HUES64 (cell line): ENCODE results near the gene SPTAN1.
"Not testable (repeated sequence)": the region's sequence is repeated elsewhere in the genome, so short reads cannot be mapped to it uniquely, and the experiment has no call there.

Source experiments
- H3K27ac ChIP-seq: 2 replicates; pipeline ENCODE4 v1.7.0; 2013; ENCODE audit warnings: low read depth, low read length, inconsistent platforms
- H3K27me3 ChIP-seq: 2 replicates; pipeline ENCODE4 v1.6.1; 2013; ENCODE audit warnings: mild to moderate bottlenecking, low read length; ENCODE audit not compliant: insufficient read depth
- H3K36me3 ChIP-seq: 2 replicates; pipeline ENCODE4 v1.6.1; 2013; ENCODE audit warnings: mild to moderate bottlenecking, low read length; ENCODE audit not compliant: insufficient read depth
- H3K4me1 ChIP-seq: 2 replicates; pipeline ENCODE4 v1.6.1; 2013; ENCODE audit warnings: mild to moderate bottlenecking, low read length, moderate library complexity; ENCODE audit not compliant: insufficient read depth
- H3K4me3 ChIP-seq: 2 replicates; pipeline ENCODE4 v1.5.1; 2013; ENCODE audit warnings: mild to moderate bottlenecking, low read length, moderate library complexity
- H3K9ac ChIP-seq: 2 replicates; pipeline ENCODE4 v1.6.1; 2013; ENCODE audit warnings: mild to moderate bottlenecking, low read depth, low read length
- H3K9me3 ChIP-seq: 2 replicates; pipeline ENCODE4 v1.6.1; 2013; ENCODE audit warnings: low read depth, low read length; ENCODE audit not compliant: insufficient read depth
- WGBS: fragments of 150-250, 120-280 bp; methylation state at CpG from one replicate; pipeline ENCODE4 v1.1.7; 2013; ENCODE audit warnings: missing lambda C conversion rate; 5-methylcytosine and 5-hydroxymethylcytosine counted together

Gene SPTAN1

GRCh38 chr9:128577206-128577605 lies 24.8 kb downstream of the SPTAN1 start:
- Histone ChIP-seq H3K36me3 (peaks cover 94% of the 10 kb centered on the region), H3K4me1 (no peaks in the 10 kb centered on the region), H3K9me3 (no peaks in the 10 kb centered on the region), H3K27ac (no peak overlapping the region), H3K9ac (no peak overlapping the region), H3K27me3 (no peaks in the 10 kb centered on the region), H3K4me3 (no peak overlapping the region)
- WGBS, result 95% methylated on average over 8 of the region's 8 CpGs

GRCh38 chr9:128579194-128579593 lies 26.8 kb downstream of the SPTAN1 start:
- Histone ChIP-seq H3K9me3 (no peaks in the 10 kb centered on the region), H3K4me1 (no peaks in the 10 kb centered on the region), H3K27me3 (no peaks in the 10 kb centered on the region), H3K27ac (no peak overlapping the region), H3K36me3 (peaks cover 100% of the 10 kb centered on the region), H3K4me3 (no peak overlapping the region), H3K9ac (no peak overlapping the region)
- WGBS, result 82% methylated on average over 1 of the region's 1 CpG

DNA sequence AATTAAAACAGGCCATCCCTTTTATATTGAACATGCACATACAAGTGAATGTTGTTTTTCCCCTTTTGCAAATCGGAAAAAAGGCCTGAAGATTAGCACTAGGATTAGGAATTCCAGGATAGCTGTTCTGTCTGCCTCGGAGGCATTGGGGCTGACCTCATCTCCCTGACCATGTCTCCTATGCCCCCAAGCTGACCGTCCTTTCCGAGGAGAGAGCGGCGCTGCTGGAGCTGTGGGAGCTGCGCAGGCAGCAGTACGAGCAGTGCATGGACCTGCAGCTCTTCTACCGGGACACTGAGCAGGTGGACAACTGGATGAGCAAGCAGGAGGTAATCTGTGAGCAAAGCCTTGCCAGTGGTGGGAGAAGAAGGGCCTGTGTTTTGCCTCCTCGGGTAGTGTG lies 28.3 kb downstream of the SPTAN1 start:
- Histone ChIP-seq H3K9me3 (no peaks in the 10 kb centered on the region), H3K36me3 (peaks cover 100% of the 10 kb centered on the region), H3K27me3 (no peaks in the 10 kb centered on the region), H3K4me1 (no peaks in the 10 kb centered on the region), H3K4me3 (no peak overlapping the region), H3K27ac (no peak overlapping the region), H3K9ac (no peak overlapping the region)
- WGBS, result 97% methylated on average over 10 of the region's 10 CpGs

- WGBS, result 96% methylated on average over 7 of the region's 8 CpGs
- peaks cover 97% of the 10 kb centered on the region for H3K36me3 ChIP-seq
- not testable (repeated sequence) for H3K9ac ChIP-seq, H3K4me1 ChIP-seq, H3K4me3 ChIP-seq, H3K27me3 ChIP-seq, H3K9me3 ChIP-seq, H3K27ac ChIP-seq
Measured at GRCh38 chr9:128585155-128585554, 32.8 kb downstream of the SPTAN1 start.

- WGBS, result 96% methylated on average over 11 of the region's 11 CpGs
- not testable (repeated sequence) for H3K4me1 ChIP-seq, H3K9ac ChIP-seq, H3K9me3 ChIP-seq, H3K4me3 ChIP-seq, H3K27me3 ChIP-seq, H3K27ac ChIP-seq
- H3K36me3 ChIP-seq, result peaks cover 95% of the 10 kb centered on the region
Measured at GRCh38 chr9:128586934-128587333, 34.5 kb downstream of the SPTAN1 start.

DNA sequence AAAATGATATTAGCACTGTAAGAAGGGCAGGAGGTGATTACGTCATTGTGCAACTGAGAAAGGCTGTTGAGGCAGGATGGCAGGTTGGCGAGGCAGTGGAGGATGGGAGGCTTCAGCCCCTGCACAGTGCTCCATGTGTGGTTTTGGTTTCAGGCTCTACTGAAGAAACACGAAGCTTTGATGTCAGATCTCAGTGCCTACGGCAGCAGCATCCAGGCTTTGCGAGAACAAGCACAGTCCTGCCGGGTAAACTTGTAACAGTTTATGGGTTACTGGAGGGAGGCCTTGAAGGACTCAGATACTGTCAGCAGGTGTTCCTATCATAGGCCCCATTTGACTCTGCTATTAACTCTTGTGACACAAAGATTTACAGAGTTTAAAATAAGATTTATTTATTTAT lies 35.1 kb downstream of the SPTAN1 start:
- no peak overlapping the region for H3K4me3 ChIP-seq
- no peaks in the 10 kb centered on the region for H3K9me3 ChIP-seq
- H3K9ac ChIP-seq, result no peak overlapping the region
- H3K4me1 ChIP-seq, result no peaks in the 10 kb centered on the region
- H3K27ac ChIP-seq, result no peak overlapping the region
- no peaks in the 10 kb centered on the region for H3K27me3 ChIP-seq
- H3K36me3 ChIP-seq, result peaks cover 94% of the 10 kb centered on the region
- WGBS, result 81% methylated on average over 6 of the region's 6 CpGs

DNA sequence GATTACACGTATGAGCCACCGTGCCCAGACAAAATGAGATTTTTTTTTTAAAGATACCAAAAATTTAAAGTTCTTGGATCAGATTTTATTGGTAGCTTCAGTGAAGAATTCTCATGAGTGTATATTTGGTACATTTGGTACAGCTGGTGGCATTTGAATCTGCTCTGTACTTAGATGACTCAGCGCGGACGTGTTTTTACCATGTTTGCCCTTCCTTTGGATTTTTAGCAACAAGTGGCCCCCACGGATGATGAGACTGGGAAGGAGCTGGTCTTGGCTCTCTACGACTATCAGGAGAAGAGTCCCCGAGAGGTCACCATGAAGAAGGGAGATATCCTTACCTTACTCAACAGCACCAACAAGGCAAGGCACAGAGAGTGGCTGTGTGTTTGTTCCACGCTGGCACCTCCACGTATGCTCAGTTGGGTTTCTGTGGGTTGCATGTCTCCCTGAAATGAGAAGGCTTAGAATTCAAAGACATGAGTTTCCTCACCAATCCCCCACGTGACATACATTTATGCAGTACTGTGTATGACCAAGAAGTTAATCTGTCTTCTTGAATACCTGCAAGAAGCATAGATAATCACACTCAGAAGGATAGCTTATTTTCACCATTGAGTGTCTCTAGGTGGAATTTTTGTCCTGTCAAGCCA lies 36.3 kb downstream of the SPTAN1 start:
- peaks cover 94% of the 10 kb centered on the region for H3K36me3 ChIP-seq
- H3K4me1 ChIP-seq, result no peaks in the 10 kb centered on the region
- H3K27ac ChIP-seq, result no peak overlapping the region
- no peaks in the 10 kb centered on the region for H3K9me3 ChIP-seq
- no peaks in the 10 kb centered on the region for H3K27me3 ChIP-seq
- 92% methylated on average over 11 of the region's 11 CpGs for WGBS
- no peak overlapping the region for H3K9ac ChIP-seq
- no peak overlapping the region for H3K4me3 ChIP-seq

- H3K9me3 ChIP-seq, result no peaks in the 10 kb centered on the region
- peaks cover 90% of the 10 kb centered on the region for H3K36me3 ChIP-seq
- no peaks in the 10 kb centered on the region for H3K4me1 ChIP-seq
- no peak overlapping the region for H3K4me3 ChIP-seq
- no peak overlapping the region for H3K9ac ChIP-seq
- H3K27me3 ChIP-seq, result no peaks in the 10 kb centered on the region
- WGBS, result 97% methylated on average over 6 of the region's 6 CpGs
- no peak overlapping the region for H3K27ac ChIP-seq
Measured at GRCh38 chr9:128593039-128593438, 40.7 kb downstream of the SPTAN1 start.

DNA sequence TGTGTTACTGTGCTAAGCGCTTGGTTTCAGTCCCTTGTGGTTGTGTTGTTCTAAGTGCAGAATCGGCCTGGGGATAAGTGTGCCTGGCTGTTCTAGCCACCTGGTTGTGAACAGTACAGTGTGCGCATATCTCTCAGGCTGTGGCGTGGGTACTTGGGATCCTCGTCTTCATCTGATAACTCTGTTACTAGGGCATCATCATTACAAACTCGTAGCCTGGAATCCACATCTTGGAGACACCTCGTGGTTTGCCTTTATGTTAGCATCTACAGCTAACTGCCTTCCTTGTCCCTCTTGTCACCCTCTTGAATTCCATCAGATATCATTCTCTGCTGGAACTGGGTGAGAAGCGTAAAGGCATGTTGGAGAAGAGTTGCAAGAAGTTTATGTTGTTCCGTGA lies 41.5 kb downstream of the SPTAN1 start:
- peaks cover 90% of the 10 kb centered on the region for H3K36me3 ChIP-seq
- H3K27ac ChIP-seq, result no peak overlapping the region
- H3K4me3 ChIP-seq, result no peak overlapping the region
- H3K4me1 ChIP-seq, result no peaks in the 10 kb centered on the region
- WGBS, result 96% methylated on average over 9 of the region's 9 CpGs
- no peak overlapping the region for H3K9ac ChIP-seq
- H3K9me3 ChIP-seq, result no peaks in the 10 kb centered on the region
- H3K27me3 ChIP-seq, result no peaks in the 10 kb centered on the region

- 96% methylated on average over 4 of the region's 4 CpGs for WGBS
- no peak overlapping the region for H3K4me3 ChIP-seq
- no peak overlapping the region for H3K27ac ChIP-seq
- H3K36me3 ChIP-seq, result peaks cover 95% of the 10 kb centered on the region
- no peaks in the 10 kb centered on the region for H3K9me3 ChIP-seq
- no peaks in the 10 kb centered on the region for H3K27me3 ChIP-seq
- H3K9ac ChIP-seq, result no peak overlapping the region
- H3K4me1 ChIP-seq, result no peaks in the 10 kb centered on the region
Measured at GRCh38 chr9:128595471-128595870, 43.1 kb downstream of the SPTAN1 start.

- Histone ChIP-seq H3K27ac (no peak overlapping the region), H3K27me3 (no peaks in the 10 kb centered on the region), H3K9ac (no peak overlapping the region), H3K9me3 (no peaks in the 10 kb centered on the region), H3K4me3 (no peak overlapping the region), H3K36me3 (peaks cover 89% of the 10 kb centered on the region), H3K4me1 (no peaks in the 10 kb centered on the region)
- WGBS, result 95% methylated on average over 4 of the region's 4 CpGs
Measured at GRCh38 chr9:128600099-128600498, 47.7 kb downstream of the SPTAN1 start.

DNA sequence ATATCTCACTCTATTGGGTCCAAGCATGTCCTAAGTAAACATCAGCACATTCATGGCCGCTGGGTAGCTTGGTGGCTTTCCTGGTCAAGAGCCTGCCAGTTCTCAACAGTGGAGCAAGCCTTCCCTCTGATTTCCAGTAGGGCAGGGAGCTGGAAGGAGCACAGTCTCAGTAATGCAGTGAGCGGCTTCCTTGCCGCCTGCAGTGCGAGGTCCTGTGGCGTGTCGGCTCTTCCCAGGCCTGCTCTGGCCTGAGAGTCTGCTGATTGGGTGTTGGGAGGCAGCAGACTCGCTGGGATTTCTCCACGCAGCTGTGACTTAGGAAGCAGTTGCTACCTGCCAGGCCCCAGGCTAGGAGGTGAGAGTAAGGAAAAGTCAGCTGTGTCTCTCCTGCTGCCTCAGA lies 51.3 kb downstream of the SPTAN1 start:
- no peak overlapping the region; the same call in 1 of the 2 replicates for H3K9ac ChIP-seq
- no peaks in the 10 kb centered on the region for H3K9me3 ChIP-seq
- no peak overlapping the region for H3K27ac ChIP-seq
- no peak overlapping the region for H3K4me3 ChIP-seq
- H3K27me3 ChIP-seq, result no peaks in the 10 kb centered on the region
- H3K4me1 ChIP-seq, result no peaks in the 10 kb centered on the region
- WGBS, result 96% methylated on average over 8 of the region's 8 CpGs
- H3K36me3 ChIP-seq, result peaks cover 89% of the 10 kb centered on the region
